GM18951 (cell line): Measurements from ENCODE around the gene VSTM2B.

ENCODE experiments used
- POLR2A ChIP-seq: IDR thresholded peaks from 4 replicates; pipeline ENCODE4 v1.6.1; 2011; ENCODE audit warnings: mild to moderate bottlenecking; ENCODE audit not compliant: insufficient read length, insufficient read depth; ENCODE audit errors: extremely low read depth
- in situ Hi-C: fragments of 300-500 bp; cut with MboI; formaldehyde crosslinking; loops from one replicate; pipeline ENCODE4 v1.12.0; 2022; ENCODE audit warnings: low sequenced_read_pairs, mixed read lengths, inconsistent platforms; ENCODE audit not compliant: unreplicated experiment

Gene VSTM2B

GRCh38 chr19:29503140-29503758 lies 22.5 kb upstream of the VSTM2B start:
- no peak for TF ChIP-seq POLR2A

DNA sequence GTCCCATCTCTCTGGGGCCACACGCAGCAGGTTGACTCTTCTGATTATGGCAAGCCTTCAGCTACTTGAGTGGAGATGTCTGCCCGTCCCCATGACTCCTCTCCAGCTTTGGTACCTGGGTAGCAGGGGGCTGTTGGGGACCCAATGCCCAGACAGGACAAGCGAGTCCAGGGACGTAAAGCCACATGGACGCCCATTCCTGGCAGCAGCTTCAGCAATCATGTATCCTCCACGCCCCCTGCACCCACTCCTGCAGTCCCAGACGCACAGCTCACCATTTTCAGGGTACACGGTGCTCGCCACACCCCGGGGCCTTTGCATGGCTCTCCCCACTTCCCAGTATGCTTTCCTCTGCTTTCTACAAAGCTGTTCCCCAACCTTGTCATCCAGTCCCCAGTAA lies 22.0 kb upstream of the VSTM2B start:
- TF ChIP-seq POLR2A: no peak
- in situ Hi-C loops: no loop called here

More at GRCh38 chr19:29503140-29503758, 22.5 kb upstream of the VSTM2B start:
- in situ Hi-C loops: no loop called here

DNA sequence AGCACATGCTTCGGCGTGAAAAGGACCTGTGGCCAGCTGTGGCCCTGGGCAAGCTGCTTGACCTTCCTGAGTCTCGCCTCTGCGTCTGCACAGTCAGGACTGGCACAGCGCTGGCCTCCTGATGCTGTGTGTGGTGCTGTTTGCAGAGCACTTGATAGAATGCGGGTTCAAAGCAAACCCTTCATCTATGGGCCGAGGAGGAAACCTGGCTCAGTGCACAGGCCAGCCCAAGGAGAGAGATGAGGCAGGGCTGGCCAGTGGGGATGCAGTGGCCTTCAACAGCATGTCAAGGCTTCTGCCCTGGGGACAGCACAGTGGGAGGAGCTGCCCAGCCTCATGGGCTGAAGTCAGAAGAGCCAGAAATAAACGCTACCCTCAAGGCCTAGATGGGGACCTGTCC lies 21.3 kb upstream of the VSTM2B start:
- in situ Hi-C loops: no loop called here
- no peak for TF ChIP-seq POLR2A

DNA sequence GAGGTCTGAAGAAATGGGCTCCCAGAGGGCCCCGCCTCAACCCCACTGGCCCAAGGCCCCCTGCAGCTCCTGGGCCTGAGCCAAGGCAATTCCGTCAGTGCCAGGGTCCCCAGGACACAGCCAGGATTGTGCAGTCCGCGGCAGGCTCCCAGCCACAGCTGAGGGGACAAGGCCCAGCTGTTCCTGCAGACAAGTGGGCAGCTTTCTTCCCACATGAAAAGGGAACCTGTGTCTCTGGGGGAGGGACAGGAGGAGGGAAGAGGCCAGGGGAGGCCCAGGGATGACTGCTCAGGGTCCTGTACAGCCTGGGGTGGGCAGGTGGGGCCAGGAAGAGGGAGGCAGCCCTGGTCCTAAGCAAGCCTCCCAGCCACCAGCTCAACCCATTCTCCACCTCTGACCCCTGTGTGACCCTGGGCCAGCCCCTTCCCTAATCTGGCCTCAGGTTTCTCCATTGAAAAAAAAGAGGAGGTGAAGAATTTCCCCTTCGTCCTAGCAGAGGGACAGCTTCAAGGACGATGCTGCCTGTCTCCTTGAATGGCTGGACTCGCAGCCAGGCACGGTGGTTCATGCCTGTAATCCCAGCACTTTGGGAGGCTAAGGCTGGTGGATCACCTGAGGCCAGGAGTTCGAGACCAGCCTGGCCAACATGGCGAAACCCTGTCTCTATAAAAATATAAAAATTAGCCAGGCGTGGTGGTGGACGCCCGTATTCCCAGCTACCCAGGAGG lies 20.5 kb upstream of the VSTM2B start:
- no peak for TF ChIP-seq POLR2A
- in situ Hi-C loops: no loop called here

GRCh38 chr19:29506619-29506911 lies 19.2 kb upstream of the VSTM2B start:
- no peak for TF ChIP-seq POLR2A
- in situ Hi-C loops: no loop called here

- in situ Hi-C loops: no loop called here
- TF ChIP-seq POLR2A: no peak
Observed at GRCh38 chr19:29507081-29507860, 18.5 kb upstream of the VSTM2B start.

- TF ChIP-seq POLR2A: no peak
- in situ Hi-C loops: no loop called here
Observed at GRCh38 chr19:29508181-29508580, 17.6 kb upstream of the VSTM2B start.

DNA sequence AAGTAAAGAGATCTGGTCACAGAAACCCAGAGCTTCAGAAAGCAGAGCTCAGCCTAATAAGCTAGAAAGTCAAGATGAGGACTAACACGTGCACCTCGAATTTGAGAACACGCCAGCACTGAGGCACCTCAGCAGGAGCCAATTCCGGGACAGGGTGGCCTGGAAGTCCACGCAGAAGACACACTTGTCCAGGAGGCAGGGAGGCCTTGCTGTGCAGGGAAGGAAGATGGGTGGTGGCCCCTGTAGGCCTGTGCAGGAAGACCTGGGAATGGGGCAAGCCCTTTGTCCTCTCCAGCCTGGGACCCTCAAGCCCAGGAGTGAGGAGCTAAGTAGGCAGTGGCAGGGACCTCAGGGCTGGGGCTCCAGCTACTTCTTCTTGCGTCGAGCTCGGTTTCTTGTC lies 16.3 kb upstream of the VSTM2B start:
- no peak for TF ChIP-seq POLR2A
- in situ Hi-C loops: no loop called here

DNA sequence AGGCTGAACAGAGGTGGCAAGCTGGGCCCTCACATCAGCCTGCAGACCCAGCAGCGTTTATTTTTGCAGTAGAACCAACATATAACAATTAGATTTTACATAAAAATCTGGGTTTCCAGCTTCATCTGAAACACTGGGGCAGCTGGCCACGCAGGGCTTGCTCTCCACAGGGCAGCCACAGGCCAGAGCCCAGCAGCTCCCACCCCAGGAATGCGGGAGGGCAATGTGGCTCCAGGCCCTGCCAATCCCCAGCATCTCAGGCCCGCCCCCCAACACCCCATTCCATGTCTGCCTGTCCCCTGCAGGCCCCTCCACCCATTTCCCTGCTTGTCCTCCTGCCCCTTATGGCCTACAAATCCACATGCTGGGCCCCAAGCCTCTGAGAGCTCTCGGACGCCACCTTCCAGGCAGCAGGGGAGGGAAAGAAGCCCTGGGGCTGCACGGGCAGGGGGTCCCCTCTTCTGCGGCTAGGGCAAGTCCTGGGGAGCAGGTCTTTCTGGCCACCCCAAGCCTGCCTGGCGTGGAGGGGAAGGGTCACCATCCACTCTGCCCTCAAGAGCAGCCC lies 15.0 kb upstream of the VSTM2B start:
- TF ChIP-seq POLR2A: no peak
- in situ Hi-C loops: no loop called here

- in situ Hi-C loops: no loop called here
- no peak for TF ChIP-seq POLR2A
Observed at GRCh38 chr19:29511768-29512167, 14.0 kb upstream of the VSTM2B start.

DNA sequence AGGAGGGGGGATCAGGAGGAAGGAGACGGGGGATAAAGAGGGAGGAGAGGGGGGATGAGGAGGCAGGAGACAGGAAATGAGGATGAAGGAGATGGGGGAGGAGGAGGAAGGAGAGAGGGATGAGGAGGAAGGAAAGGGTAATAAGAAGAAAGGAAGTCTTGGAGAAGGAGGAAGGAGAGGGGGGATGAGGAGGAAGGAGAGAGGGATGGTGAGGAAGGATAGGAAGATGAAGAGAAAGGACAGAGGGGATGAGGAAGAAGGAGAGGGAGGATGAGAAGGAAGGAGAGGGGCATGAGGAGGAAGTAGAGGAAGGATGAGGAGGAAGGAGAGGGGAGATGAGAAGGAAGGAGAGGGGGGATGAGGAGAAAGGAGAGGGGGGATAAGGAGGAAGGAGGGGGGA lies 13.0 kb upstream of the VSTM2B start:
- in situ Hi-C loops: no loop called here
- TF ChIP-seq POLR2A: no peak

GRCh38 chr19:29514525-29515232 lies 11.1 kb upstream of the VSTM2B start:
- no peak for TF ChIP-seq POLR2A
- in situ Hi-C loops: no loop called here

GRCh38 chr19:29515233-29515619 lies 10.6 kb upstream of the VSTM2B start:
- in situ Hi-C loops: no loop called here

More at GRCh38 chr19:29515233-29515619, 10.6 kb upstream of the VSTM2B start:
- no peak for TF ChIP-seq POLR2A
